Natural killer cell (primary cell): ENCODE data around the gene CYLD. TPM values are rescaled to one million over a fixed set of nuclear protein-coding genes. Genes with fewer than 3 reads are reported as not detected.

Source experiments
- ATAC-seq, 3 donors: fragments of 150-1000 bp in 2 of 3; fragments of 200-7000 bp in 1 of 3; cut with Tn5 transposase; 1 replicate in 1 of 3; 2 replicates in 2 of 3; pipeline ENCODE4 v1.10.0; 2021; ENCODE audit warnings: mild to moderate bottlenecking in 2 of 3, moderate library complexity in 2 of 3
- DNase-seq, 2 donors: peaks; one replicate each; pipeline versions ENCODE4 v3.0.0 to v3.0.0-alpha.2; 2013 to 2021; ENCODE audit warnings: mixed read lengths in 1 of 2
- H3K27ac ChIP-seq: one replicate; pipeline ENCODE4 v1.5.1; 2013; ENCODE audit warnings: mild to moderate bottlenecking, low read length
- H3K27me3 ChIP-seq: one replicate; pipeline ENCODE4 v1.6.1; 2013; ENCODE audit warnings: low read length; ENCODE audit not compliant: control insufficient read depth, insufficient read depth
- H3K36me3 ChIP-seq: one replicate; pipeline ENCODE4 v1.6.1; 2013; ENCODE audit warnings: low read length; ENCODE audit not compliant: control insufficient read depth, insufficient read depth
- H3K4me1 ChIP-seq: one replicate; pipeline ENCODE4 v1.6.1; 2013; ENCODE audit warnings: low read length; ENCODE audit not compliant: control insufficient read depth, insufficient read depth
- H3K4me3 ChIP-seq: one replicate; pipeline ENCODE4 v1.5.1; 2013; ENCODE audit warnings: low read length
- H3K9me3 ChIP-seq: one replicate; pipeline ENCODE4 v1.6.1; 2013; ENCODE audit warnings: low read length; ENCODE audit not compliant: control insufficient read depth, insufficient read depth
- H3K27ac Mint-ChIP-seq, 2 donors: one replicate each; pipeline ENCODE4 v1.8.0; 2022; ENCODE audit warnings: mild to moderate bottlenecking in 2 of 2, mixed read lengths in 2 of 2, moderate library complexity in 1 of 2
- H3K27me3 Mint-ChIP-seq, 2 donors: one replicate each; pipeline ENCODE4 v1.8.0; 2022; ENCODE audit warnings: low read depth in 2 of 2, mixed read lengths in 2 of 2
- H3K36me3 Mint-ChIP-seq: one replicate; pipeline ENCODE4 v1.8.0; 2022; ENCODE audit warnings: mixed read lengths
- H3K4me1 Mint-ChIP-seq, 2 donors: one replicate each; pipeline ENCODE4 v1.8.0; 2022; ENCODE audit warnings: mixed read lengths in 2 of 2
- H3K4me3 Mint-ChIP-seq: one replicate; pipeline ENCODE4 v1.8.0; 2022; ENCODE audit warnings: mild to moderate bottlenecking, moderate library complexity, mixed read lengths
- H3K9me3 Mint-ChIP-seq, 2 donors: one replicate each; pipeline ENCODE4 v1.8.0; 2022; ENCODE audit warnings: mixed read lengths in 2 of 2
- CTCF ChIP-seq: fragments of 200-600 bp; IDR thresholded peaks from one replicate; pipeline ENCODE4 v1.8.0; 2022; ENCODE audit warnings: antibody characterized with exemption
- WGBS: methylation state at CpG from one replicate; pipeline ENCODE4 v1.1.7; 2013; ENCODE audit warnings: missing lambda C conversion rate; ENCODE audit not compliant: insufficient coverage; 5-methylcytosine and 5-hydroxymethylcytosine counted together
- intact Hi-C: fragments of 100-400 bp; cut with micrococcal nuclease; formaldehyde crosslinking; loops from one replicate; pipeline ENCODE4 v1.14.2; 2022
- total RNA-seq, 4 donors: library from RNA; stranded (reverse); fragments of 120-200 nt in 1 of 4; gene quantifications; one replicate each; pipeline versions ENCODE4 v1.2.3 to v1.2.4, GENCODE V29; 2013 to 2022

CYLD gene
- total RNA-seq, 3 donors from 2014 or later (not counting 1 experiment from before 2014, with no cell fraction given), result 227 to 246 (median 236) TPM

DNA sequence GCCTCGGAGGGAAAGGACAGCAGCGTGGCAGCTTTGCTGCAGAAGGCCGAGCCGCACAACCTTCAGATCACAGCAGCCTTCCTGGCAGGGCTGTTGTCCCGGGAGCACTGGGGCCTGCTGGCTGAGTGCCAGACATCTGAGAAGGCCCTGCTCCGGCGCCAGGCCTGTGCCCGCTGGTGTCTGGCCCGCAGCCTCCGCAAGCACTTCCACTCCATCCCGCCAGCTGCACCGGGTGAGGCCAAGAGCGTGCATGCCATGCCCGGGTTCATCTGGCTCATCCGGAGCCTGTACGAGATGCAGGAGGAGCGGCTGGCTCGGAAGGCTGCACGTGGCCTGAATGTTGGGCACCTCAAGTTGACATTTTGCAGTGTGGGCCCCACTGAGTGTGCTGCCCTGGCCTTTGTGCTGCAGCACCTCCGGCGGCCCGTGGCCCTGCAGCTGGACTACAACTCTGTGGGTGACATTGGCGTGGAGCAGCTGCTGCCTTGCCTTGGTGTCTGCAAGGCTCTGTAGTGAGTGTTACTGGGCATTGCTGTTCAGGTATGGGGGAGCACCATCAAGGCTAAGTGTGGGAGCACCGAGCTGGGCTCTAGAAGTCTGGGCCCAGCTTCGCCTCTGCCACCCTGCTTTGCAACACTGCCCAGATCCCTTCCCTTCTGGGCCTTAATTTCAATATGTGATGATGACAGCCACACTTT is 29.9 kb upstream of the CYLD start:
- intact Hi-C loops, result no loop called here
- 95% methylated on average over 25 of the region's 25 CpGs for WGBS
- no peak for TF ChIP-seq CTCF
- Histone ChIP-seq H3K4me3 (no peak overlapping the region), H3K36me3 (peaks cover 4% of the 10 kb centered on the region), H3K27ac (no peak overlapping the region), H3K4me1 (peaks cover 26% of the 10 kb centered on the region), H3K9me3 (no peaks in the 10 kb centered on the region), H3K27me3 (no peaks in the 10 kb centered on the region)
- peaks cover 5 to 7% of the 10 kb centered on the region in 2 donors for H3K4me1 Mint-ChIP-seq
- H3K4me3 Mint-ChIP-seq, result no peak overlapping the region
- H3K9me3 Mint-ChIP-seq, result no peaks in the 10 kb centered on the region
- no peak overlapping the region for H3K27ac Mint-ChIP-seq
- no peak for DNase-seq
- no peaks in the 10 kb centered on the region for H3K36me3 Mint-ChIP-seq
- no peak for ATAC-seq
- peaks cover 0 to 1% of the 10 kb centered on the region in 2 donors for H3K27me3 Mint-ChIP-seq

- H3K27ac ChIP-seq, result no peak overlapping the region
- intact Hi-C loops, result no loop called here
- Mint-ChIP-seq H3K4me1 (peaks cover 9 to 10% of the 10 kb centered on the region in 2 donors), H3K9me3 (no peaks in the 10 kb centered on the region), H3K4me3 (no peak overlapping the region), H3K27me3 (no peaks in the 10 kb centered on the region), H3K27ac (no peak overlapping the region), H3K36me3 (no peaks in the 10 kb centered on the region)
- peaks cover 26% of the 10 kb centered on the region for H3K4me1 ChIP-seq
- no peaks in the 10 kb centered on the region for H3K9me3 ChIP-seq
- ATAC-seq (no peak), DNase-seq (no peak)
- TF ChIP-seq CTCF, result no peak
- no peaks in the 10 kb centered on the region for H3K27me3 ChIP-seq
- 81% methylated on average over 3 of the region's 3 CpGs for WGBS
- H3K4me3 ChIP-seq, result no peak overlapping the region
- peaks cover 4% of the 10 kb centered on the region for H3K36me3 ChIP-seq
Observed at GRCh38 chr16:50712560-50712898, 29.4 kb upstream of the CYLD start.

DNA sequence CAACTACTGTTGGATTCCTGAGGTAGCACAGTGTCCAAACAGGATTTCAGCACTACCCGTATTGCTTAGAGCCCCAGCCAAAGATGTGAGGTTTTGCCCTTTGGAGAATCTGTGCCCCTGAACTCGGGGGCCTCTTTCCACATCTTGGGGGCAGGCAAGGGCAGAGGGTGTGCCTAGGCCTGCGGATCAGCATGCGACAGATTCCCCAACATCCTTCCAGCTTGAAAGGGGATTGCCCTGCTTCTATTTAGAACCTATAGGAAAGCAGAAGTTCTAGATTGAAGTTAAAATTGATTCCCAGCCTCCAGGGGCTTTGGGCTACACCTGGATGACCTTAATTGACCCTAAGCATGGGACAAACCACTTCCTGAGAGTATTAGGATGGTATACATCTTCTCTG is 28.9 kb upstream of the CYLD start:
- Histone ChIP-seq H3K36me3 (peaks cover 4% of the 10 kb centered on the region), H3K4me3 (no peak overlapping the region), H3K4me1 (peaks cover 26% of the 10 kb centered on the region), H3K9me3 (no peaks in the 10 kb centered on the region), H3K27me3 (no peaks in the 10 kb centered on the region), H3K27ac (no peak overlapping the region)
- Mint-ChIP-seq H3K27me3 (no peaks in the 10 kb centered on the region), H3K27ac (no peak overlapping the region), H3K9me3 (no peaks in the 10 kb centered on the region), H3K36me3 (no peaks in the 10 kb centered on the region), H3K4me1 (peaks cover 12% of the 10 kb centered on the region in 2 donors), H3K4me3 (no peak overlapping the region)
- intact Hi-C loops, result no loop called here
- WGBS, result 74% methylated on average over 4 of the region's 4 CpGs
- DNase-seq (no peak), ATAC-seq (no peak)
- TF ChIP-seq CTCF, result no peak

GRCh38 chr16:50717091-50717490 is 24.8 kb upstream of the CYLD start:
- peaks cover 19 to 27% of the 10 kb centered on the region in 2 donors for H3K4me1 Mint-ChIP-seq
- no peaks in the 10 kb centered on the region for H3K27me3 Mint-ChIP-seq
- Histone ChIP-seq H3K4me3 (no peak overlapping the region), H3K9me3 (no peaks in the 10 kb centered on the region), H3K4me1 (peaks cover 30% of the 10 kb centered on the region), H3K27me3 (no peaks in the 10 kb centered on the region), H3K36me3 (peaks cover 1% of the 10 kb centered on the region), H3K27ac (no peak overlapping the region)
- no peaks in the 10 kb centered on the region for H3K36me3 Mint-ChIP-seq
- no peak overlapping the region for H3K4me3 Mint-ChIP-seq
- WGBS, result 81% methylated on average over 4 of the region's 4 CpGs
- H3K27ac Mint-ChIP-seq, result peak overlapping the region; percentile 34 to 38
- no peak for ATAC-seq
- intact Hi-C loops, result no loop called here
- no peak for DNase-seq
- no peak for TF ChIP-seq CTCF
- no peaks in the 10 kb centered on the region for H3K9me3 Mint-ChIP-seq
